K562 (cell line): ENCODE data around the gene EPHB4. TPM values are rescaled to one million over a fixed set of nuclear protein-coding genes. Genes with fewer than 3 reads are reported as not detected.

ENCODE experiments used
- BCL6 ChIP-seq: fragments of 250-450 bp; sonication (Bioruptor Pico); IDR thresholded peaks from 2 replicates; pipeline ENCODE4 v1.4.0; 2020
- DPF2 ChIP-seq: fragments of 450-650 bp; IDR thresholded peaks from 2 replicates; pipeline ENCODE4 v1.6.1; 2016
- ETV6 ChIP-seq, 3 experiments: fragments of 150-350 bp in 1 of 3; sonication (generic) in 1 of 3; formaldehyde crosslinking in 1 of 3; IDR thresholded peaks; 2 replicates each; pipeline versions ENCODE4 v1.6.1 to v1.8.0; 2014 to 2022; ENCODE audit warnings: borderline replicate concordance in 2 of 3, low read depth in 2 of 3, antibody characterized with exemption in 1 of 3, low read length in 1 of 3, mild to moderate bottlenecking in 1 of 3, missing genetic modification reagents in 1 of 3
- MECOM ChIP-seq: fragments of 250-450 bp; sonication (Bioruptor Pico); IDR thresholded peaks from 2 replicates; pipeline ENCODE4 v1.8.0; 2022; ENCODE audit warnings: inconsistent platforms
- MEF2A ChIP-seq: IDR thresholded peaks from 2 replicates; pipeline ENCODE4 v1.6.1; 2011; ENCODE audit warnings: low read depth, mild to moderate bottlenecking, low read length, moderate library complexity; ENCODE audit not compliant: control insufficient read depth
- NFRKB ChIP-seq: fragments of 450-650 bp; IDR thresholded peaks from 2 replicates; pipeline ENCODE4 v1.6.1; 2016; ENCODE audit warnings: low read depth
- STAT5A ChIP-seq: IDR thresholded peaks from 2 replicates; pipeline ENCODE4 v1.6.1; 2012; ENCODE audit warnings: low read length, inconsistent platforms, borderline replicate concordance
- TEAD4 ChIP-seq, 2 experiments: sonication (generic) in 1 of 2; formaldehyde crosslinking in 1 of 2; IDR thresholded peaks; 2 replicates each; pipeline versions ENCODE4 v1.6.1 to v1.8.0; 2012 to 2022; ENCODE audit warnings: borderline replicate concordance in 1 of 2, inconsistent platforms in 1 of 2, low read length in 1 of 2, mild to moderate bottlenecking in 1 of 2, missing genetic modification reagents in 1 of 2
- ZNF644 ChIP-seq: fragments of 200-800 bp; sonication (Bioruptor generic); IDR thresholded peaks from 2 replicates; pipeline ENCODE4 v1.6.1; 2016; ENCODE audit warnings: low read depth, missing genetic modification characterization, missing compliant biosample characterization
- polyA plus RNA-seq, 8 experiments: library from polyadenylated mRNA; depleted of rRNA in 4 of 8; stranded (reverse) in 5 of 8; unstranded in 3 of 8; fragments of >200 nt; fragmentation: Nextera tagmentation in 2 of 8; fragmentation: Illumina TruSeq in 1 of 8; extraction: Ambion mirVana in 2 of 8; extraction: Trizol in 1 of 8; gene quantifications; 2 replicates each; pipeline versions ENCODE4 v1.2.1 to v1.2.3, GENCODE V29; 2011 to 2014; ENCODE audit warnings: inconsistent platforms in 1 of 8, missing spikeins in 1 of 8
- total RNA-seq, 7 experiments: library from RNA; depleted of rRNA in 6 of 7; stranded (reverse); fragments of >200 nt in 6 of 7; fragmentation: Illumina TruSeq in 2 of 7; extraction: Trizol in 2 of 7; gene quantifications; 2 replicates each; pipeline versions ENCODE4 v1.2.1 to v1.2.3, GENCODE V29; 2011 to 2021; ENCODE audit warnings: low replicate concordance in 1 of 7
- TF ChIP-seq, protein P1 (sequence below): IDR thresholded peaks from 2 replicates; pipeline ENCODE4 v1.6.1; 2011; ENCODE audit warnings: borderline replicate concordance, low read depth, mild to moderate bottlenecking, moderate library complexity, low read length; ENCODE audit not compliant: insufficient read depth, poor library complexity, severe bottlenecking
- TF ChIP-seq, protein P2 (sequence below): fragments of 450-650 bp; IDR thresholded peaks from 2 replicates; pipeline ENCODE4 v1.6.1; 2016; ENCODE audit warnings: low read depth
- TF ChIP-seq, protein P3 (sequence below): IDR thresholded peaks from 2 replicates; pipeline ENCODE4 v1.6.1; 2012; ENCODE audit warnings: low read depth, low read length, improper control_type of control experiment, borderline replicate concordance

Gene EPHB4
- total and polyA plus RNA-seq, 9 of the 15 experiments (the other 6 are each of a cell fraction or from before 2014, with no cell fraction given), result 1.2 to 82.1 (median 37.9) TPM

DNA sequence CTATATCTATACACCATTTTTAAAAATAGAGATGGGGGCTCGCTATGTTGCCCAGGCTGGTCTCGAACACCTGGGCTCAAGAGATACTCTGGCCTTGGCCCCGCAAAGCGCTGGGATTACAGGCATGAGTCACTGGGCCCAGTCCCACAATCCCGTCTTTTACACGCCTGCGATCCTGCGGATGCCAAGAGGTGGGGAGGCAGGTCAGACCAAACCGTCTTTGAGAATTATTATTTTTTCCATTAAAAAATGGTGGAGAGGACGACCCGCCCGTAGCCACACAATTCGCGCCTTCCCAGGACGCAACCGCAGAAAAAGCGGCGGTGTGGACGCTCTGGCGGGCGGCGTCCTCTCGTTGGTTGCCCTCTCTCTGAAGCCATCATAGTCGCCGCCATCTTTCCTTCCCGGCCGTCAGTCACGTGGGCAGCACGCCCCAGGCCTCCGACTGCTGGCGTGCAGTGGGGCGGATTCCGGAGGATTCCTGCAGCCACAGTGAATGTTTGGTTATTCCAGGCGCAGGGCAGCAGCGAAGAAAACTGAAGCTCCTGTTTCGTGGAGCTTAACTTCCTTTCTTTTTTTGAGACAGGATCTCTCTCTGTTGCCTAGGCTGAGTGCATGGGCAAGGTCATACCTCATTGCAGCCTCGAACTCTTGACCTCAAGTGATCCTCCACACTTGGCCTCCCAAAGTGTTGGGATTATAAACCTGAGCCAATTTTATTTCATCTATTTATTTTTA, 9.9 kb upstream of the EPHB4 start (continued):
- TF ChIP-seq MECOM (CRISPR knock-in tag) (0 out of 2 replicates have a peak, but pooled peaks have one; percentile 8), DPF2 (peak; percentile 78), STAT5A (no peak; the same call in 1 of the 2 replicates), TEAD4 (IDR thresholded peaks at IDR 0.05; ENCODE audit: low read length) (no peak), TEAD4 (CRISPR knock-in tag; IDR thresholded peaks at IDR 0.05; ENCODE audit: borderline replicate concordance) (no peak), ZNF644 (tag) (peak; percentile 46; the same call in 1 of the 2 replicates), BCL6 (CRISPR knock-in tag) (no peak), MEF2A (no peak), ETV6 (IDR thresholded peaks at IDR 0.05; ENCODE audit: borderline replicate concordance in 1 of 2, low read depth in 2 of 2, low read length in 1 of 2) (no peak), ETV6 (CRISPR knock-in tag; IDR thresholded peaks at IDR 0.05; ENCODE audit: borderline replicate concordance) (no peak), NFRKB (0 out of 2 replicates have a peak, but pooled peaks have one; percentile 91)
- TF ChIP-seq, protein P1, sequence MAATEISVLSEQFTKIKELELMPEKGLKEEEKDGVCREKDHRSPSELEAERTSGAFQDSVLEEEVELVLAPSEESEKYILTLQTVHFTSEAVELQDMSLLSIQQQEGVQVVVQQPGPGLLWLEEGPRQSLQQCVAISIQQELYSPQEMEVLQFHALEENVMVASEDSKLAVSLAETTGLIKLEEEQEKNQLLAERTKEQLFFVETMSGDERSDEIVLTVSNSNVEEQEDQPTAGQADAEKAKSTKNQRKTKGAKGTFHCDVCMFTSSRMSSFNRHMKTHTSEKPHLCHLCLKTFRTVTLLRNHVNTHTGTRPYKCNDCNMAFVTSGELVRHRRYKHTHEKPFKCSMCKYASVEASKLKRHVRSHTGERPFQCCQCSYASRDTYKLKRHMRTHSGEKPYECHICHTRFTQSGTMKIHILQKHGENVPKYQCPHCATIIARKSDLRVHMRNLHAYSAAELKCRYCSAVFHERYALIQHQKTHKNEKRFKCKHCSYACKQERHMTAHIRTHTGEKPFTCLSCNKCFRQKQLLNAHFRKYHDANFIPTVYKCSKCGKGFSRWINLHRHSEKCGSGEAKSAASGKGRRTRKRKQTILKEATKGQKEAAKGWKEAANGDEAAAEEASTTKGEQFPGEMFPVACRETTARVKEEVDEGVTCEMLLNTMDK, result peak; percentile 51
- TF ChIP-seq, protein P2, sequence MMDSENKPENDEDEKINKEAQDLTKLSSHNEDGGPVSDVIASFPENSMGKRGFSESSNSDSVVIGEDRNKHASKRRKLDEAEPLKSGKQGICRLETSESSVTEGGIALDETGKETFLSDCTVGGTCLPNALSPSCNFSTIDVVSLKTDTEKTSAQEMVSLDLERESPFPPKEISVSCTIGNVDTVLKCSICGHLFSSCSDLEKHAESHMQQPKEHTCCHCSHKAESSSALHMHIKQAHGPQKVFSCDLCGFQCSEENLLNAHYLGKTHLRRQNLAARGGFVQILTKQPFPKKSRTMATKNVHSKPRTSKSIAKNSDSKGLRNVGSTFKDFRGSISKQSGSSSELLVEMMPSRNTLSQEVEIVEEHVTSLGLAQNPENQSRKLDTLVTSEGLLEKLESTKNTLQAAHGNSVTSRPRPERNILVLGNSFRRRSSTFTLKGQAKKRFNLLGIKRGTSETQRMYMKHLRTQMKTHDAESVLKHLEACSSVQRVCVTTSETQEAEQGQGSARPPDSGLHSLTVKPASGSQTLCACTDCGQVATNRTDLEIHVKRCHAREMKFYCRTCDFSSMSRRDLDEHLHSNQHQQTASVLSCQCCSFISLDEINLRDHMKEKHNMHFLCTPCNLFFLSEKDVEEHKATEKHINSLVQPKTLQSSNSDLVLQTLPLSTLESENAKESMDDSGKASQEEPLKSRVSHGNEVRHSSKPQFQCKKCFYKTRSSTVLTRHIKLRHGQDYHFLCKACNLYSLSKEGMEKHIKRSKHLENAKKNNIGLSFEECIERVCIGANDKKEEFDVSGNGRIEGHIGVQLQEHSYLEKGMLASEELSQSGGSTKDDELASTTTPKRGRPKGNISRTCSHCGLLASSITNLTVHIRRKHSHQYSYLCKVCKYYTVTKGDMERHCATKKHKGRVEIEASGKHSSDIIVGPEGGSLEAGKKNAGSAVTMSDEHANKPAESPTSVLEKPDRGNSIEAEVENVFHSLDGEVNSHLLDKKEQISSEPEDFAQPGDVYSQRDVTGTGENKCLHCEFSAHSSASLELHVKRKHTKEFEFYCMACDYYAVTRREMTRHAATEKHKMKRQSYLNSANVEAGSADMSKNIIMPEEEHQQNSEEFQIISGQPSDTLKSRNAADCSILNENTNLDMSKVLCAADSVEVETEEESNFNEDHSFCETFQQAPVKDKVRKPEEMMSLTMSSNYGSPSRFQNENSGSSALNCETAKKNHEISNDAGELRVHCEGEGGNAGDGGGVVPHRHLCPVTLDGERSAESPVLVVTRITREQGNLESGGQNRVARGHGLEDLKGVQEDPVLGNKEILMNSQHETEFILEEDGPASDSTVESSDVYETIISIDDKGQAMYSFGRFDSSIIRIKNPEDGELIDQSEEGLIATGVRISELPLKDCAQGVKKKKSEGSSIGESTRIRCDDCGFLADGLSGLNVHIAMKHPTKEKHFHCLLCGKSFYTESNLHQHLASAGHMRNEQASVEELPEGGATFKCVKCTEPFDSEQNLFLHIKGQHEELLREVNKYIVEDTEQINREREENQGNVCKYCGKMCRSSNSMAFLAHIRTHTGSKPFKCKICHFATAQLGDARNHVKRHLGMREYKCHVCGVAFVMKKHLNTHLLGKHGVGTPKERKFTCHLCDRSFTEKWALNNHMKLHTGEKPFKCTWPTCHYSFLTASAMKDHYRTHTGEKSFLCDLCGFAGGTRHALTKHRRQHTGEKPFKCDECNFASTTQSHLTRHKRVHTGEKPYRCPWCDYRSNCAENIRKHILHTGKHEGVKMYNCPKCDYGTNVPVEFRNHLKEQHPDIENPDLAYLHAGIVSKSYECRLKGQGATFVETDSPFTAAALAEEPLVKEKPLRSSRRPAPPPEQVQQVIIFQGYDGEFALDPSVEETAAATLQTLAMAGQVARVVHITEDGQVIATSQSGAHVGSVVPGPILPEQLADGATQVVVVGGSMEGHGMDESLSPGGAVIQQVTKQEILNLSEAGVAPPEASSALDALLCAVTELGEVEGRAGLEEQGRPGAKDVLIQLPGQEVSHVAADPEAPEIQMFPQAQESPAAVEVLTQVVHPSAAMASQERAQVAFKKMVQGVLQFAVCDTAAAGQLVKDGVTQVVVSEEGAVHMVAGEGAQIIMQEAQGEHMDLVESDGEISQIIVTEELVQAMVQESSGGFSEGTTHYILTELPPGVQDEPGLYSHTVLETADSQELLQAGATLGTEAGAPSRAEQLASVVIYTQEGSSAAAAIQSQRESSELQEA, result no peak
- TF ChIP-seq, protein P3, sequence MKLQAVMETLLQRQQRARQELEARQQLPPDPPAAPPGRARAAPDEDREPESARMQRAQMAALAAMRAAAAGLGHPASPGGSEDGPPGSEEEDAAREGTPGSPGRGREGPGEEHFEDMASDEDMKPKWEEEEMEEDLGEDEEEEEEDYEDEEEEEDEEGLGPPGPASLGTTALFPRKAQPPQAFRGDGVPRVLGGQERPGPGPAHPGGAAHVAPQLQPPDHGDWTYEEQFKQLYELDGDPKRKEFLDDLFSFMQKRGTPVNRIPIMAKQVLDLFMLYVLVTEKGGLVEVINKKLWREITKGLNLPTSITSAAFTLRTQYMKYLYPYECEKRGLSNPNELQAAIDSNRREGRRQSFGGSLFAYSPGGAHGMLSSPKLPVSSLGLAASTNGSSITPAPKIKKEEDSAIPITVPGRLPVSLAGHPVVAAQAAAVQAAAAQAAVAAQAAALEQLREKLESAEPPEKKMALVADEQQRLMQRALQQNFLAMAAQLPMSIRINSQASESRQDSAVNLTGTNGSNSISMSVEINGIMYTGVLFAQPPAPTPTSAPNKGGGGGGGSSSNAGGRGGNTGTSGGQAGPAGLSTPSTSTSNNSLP, result no peak
